Hematopoietic multipotent progenitor cell (in vitro differentiated cells): ENCODE data around the gene ZNF354B. TPM values are rescaled to one million over a fixed set of nuclear protein-coding genes. Genes with fewer than 3 reads are reported as not detected.
A peak's percentile ranks its signal among the peaks of the same experiment; 100 is the strongest.
"Not testable (repeated sequence)": the region's sequence is repeated elsewhere in the genome, so short reads cannot be mapped to it uniquely, and the experiment has no call there.

Experiments
- DNase-seq, 3 donors: peaks; one replicate each; pipeline ENCODE4 v3.0.0-alpha.2; 2011 to 2015; ENCODE audit warnings: low read depth in 2 of 3, low spot score in 2 of 3
- total RNA-seq: library from RNA; depleted of rRNA; stranded (reverse); fragments of >200 nt; gene quantifications from one replicate; pipeline ENCODE4 v1.2.3, GENCODE V29; 2012

Gene ZNF354B
- 8.6 TPM for total RNA-seq

GRCh38 chr5:178859625-178860521, at the start of gene ZNF354B:
TSS of gene ZNF354B (plus strand) at chr5:178859953. CDS start at chr5:178861048, 1,095 bp downstream.
- DNase-seq, result peak; percentile 61 to 95 (median 92)

DNA sequence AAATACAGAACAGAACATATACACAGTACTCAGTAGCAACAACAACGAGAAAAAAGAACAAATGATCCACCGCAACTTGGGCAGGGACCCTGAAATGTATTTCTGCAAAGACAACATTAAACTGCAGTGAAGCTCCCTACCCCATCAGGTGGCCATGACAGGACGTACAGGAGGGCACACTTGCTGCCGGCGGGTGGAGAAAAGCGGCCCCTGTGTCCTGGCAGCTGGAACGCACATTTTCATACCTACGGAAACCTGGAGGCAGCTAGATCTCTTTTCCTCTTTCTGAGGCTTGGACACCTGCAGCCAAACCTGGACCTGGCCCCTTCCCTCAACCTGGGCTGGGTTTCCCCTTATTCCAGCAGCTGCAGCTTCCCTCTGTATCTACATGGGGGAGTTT, 42.2 kb upstream of the ZNF354B start:
- DNase-seq, result no peak

- no peak for DNase-seq
Measured at GRCh38 chr5:178818094-178818493, 41.7 kb upstream of the ZNF354B start.

GRCh38 chr5:178820001-178820400, 39.8 kb upstream of the ZNF354B start:
- DNase-seq, result no peak

GRCh38 chr5:178825444-178825843, 34.3 kb upstream of the ZNF354B start:
- DNase-seq, result no peak

DNA sequence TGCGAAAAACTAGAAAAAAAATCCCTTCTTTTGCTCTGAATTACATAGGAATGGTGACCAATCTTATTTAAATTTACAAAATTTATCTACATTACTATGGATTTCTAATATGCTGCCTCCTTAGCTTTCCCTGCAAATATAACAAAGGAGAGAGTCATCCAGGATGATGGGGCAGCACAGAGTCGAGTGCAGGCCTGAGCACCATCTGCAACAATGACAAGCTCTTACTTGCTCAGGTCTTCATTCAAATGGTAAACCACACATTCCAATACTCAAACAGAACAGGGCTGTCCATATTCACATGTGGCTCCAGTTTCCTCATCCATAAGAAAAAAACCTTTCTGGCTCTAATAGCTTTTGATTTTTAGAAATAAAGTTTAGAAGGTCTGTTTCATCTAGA, 33.5 kb upstream of the ZNF354B start:
- DNase-seq, result no peak

DNA sequence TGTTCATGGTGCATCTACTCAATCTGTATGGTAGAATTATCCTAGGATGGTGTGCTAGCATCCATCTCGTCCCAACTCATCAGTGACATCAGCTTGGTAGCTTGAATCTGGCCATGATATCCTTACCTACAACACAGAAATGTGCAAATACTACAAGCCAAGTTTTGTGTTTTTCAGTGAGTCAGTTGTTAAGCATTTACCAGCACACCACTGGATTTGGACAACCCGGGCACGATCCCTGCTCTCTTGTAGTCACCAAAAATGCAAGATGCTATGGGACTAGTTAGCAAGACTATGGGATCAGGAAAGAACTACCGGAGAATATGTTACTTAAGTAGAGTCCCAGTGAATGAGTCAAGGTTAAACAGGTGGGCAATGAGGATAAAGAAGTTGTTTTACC, 32.1 kb upstream of the ZNF354B start:
- no peak for DNase-seq

DNA sequence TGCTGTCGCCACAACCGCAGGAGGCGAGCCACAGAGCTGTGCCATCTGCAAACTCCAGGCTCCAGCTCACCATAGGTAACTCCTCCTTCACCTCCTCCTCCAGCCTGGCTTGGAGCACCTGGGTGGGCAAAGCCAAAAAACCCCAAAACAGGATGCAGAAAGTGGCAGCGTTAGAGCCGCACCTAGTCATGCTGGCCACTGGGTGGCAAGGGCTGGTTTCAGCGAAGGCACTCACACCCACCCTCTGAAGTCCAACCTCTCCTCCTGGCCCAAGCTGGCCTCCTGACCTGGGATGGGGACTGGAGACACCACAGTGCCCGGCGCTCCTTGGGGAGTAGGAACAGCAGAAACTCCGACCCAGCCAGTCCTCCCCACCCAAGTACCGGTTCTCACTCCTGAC, 28.7 kb upstream of the ZNF354B start:
- no peak for DNase-seq

DNA sequence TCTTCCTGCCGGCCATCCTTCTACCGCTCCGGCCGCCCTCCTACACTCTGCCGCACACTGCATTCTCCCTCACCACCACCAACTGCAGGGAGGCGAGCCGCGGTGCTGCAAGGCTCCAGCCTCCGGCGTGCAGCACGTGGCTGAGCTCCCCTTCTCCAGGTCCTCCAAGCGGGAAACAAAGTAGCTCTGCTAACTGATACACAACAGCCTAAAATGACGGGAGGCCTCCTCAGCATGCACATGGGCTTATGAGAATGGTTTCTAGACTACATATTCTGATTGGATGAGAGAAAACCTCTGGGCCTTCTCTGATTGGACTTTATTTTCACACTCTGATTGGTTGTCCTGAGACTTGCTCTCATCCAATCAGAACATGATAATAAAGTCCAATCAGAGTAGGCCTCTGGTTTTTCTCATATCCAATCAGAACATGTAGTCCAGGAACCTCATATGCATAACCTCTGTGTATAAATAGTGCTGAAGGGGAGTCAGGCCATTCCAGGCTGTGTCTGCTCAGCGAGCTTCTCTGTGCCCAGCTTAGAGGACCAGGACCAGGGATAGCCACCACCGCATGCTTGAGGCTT, 27.0 kb upstream of the ZNF354B start:
- no peak for DNase-seq

DNA sequence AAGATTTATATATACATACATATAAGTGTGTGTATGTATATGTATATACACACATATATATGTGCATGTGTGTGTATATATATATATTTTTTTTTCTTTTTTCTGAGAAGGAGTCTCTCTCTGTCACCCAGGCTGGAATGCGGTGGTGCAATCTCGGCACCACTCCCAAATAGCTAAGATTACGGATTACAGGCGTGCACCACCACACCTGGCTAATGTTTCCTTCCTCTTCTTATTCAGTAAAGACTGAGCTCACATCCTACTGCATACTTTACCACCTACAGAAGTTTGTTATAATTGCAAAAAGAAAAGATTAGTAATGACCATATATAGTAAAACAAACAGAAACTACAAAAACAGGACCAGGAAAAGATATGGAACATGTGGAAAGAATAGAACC, 23.1 kb upstream of the ZNF354B start:
- no peak for DNase-seq

DNA sequence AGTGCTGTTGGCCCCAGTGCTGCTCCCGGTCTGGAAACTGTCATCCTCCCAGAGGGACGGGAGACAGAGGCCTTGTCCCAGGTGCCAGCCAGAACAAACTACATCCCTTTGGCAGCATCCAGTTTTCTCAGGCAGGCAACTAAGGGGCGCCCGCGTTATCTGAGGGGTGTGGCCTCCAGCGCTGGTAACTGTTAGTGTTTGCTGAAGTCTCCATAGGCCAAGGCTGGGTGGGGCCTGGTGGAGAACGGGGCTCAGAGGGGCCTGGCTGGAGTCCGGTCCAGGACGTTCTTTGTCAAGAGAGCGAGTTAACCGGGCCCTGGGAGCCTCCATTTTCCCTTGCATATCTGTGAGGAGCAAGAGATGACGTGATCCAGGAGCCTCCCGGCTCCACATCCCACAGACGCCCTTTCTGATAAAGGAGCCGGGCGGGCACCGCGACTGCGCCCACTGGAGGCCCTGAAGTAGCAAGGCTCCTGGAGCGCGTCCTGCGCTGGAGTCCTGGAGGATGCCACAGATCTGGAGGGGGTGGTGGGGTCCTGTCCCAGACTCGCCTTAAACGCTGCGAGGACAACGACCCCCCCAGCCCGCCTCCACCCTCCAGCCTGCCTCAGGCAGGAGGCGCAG, 20.9 kb upstream of the ZNF354B start:
- not testable (repeated sequence) for DNase-seq

GRCh38 chr5:178839319-178839704, 20.4 kb upstream of the ZNF354B start:
- DNase-seq, result peak in 2 of 3 donors; percentile 30 to 74

- DNase-seq, result not testable (repeated sequence)
Measured at GRCh38 chr5:178840399-178840798, 19.4 kb upstream of the ZNF354B start.

GRCh38 chr5:178849316-178849715, 10.4 kb upstream of the ZNF354B start:
- no peak for DNase-seq

- DNase-seq, result no peak
Measured at GRCh38 chr5:178851951-178852350, 7.8 kb upstream of the ZNF354B start.

- no peak for DNase-seq
Measured at GRCh38 chr5:178854284-178854683, 5.5 kb upstream of the ZNF354B start.

GRCh38 chr5:178860615-178861014, 862 bp downstream of the ZNF354B start:
- not testable (repeated sequence) for DNase-seq

- no peak for DNase-seq
Measured at GRCh38 chr5:178861627-178862026, 1.9 kb downstream of the ZNF354B start.

- no peak for DNase-seq
Measured at GRCh38 chr5:178866946-178867345, 7.2 kb downstream of the ZNF354B start.

DNA sequence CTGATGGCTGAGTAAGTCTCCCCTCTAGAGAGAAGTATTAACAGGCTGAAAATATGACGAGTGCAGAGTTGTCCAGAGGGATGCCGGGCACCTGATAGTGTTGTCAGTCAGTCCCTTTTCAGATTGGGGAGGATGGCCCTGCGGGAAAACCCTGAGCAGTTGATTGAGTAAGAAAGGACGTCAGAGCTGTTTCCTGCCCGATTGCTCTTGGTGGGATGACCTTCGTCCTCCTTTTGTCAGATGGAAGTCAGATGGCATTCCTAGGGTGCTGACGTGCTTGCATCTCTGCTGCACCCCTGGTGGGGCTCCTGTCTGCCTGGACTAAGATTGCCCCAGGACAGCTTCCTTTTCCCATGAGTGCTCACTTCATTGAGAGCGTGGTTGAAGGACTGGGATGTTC, 9.8 kb downstream of the ZNF354B start:
- DNase-seq, result no peak

GRCh38 chr5:178870411-178870810, 10.7 kb downstream of the ZNF354B start:
- DNase-seq, result no peak

GRCh38 chr5:178872302-178872701, 12.5 kb downstream of the ZNF354B start:
- DNase-seq, result no peak
